Smooth muscle cell (in vitro differentiated cells): ENCODE measurements around the gene KRTAP13-3. TPM values are rescaled to one million over a fixed set of nuclear protein-coding genes. Genes with fewer than 3 reads are reported as not detected.

Source experiments
- DNase-seq: peaks from one replicate; lab custom pipeline; 2025; ENCODE audit not compliant: unreplicated experiment; lab: John Stamatoyannopoulos, UW
- H2AFZ ChIP-seq: fragments of 200-600 bp; sonication (generic); 2 replicates; pipeline ENCODE4 v1.6.0; 2016; ENCODE audit warnings: antibody characterized with exemption, low read depth, mild to moderate bottlenecking
- H3F3A ChIP-seq: fragments of 200-600 bp; sonication (generic); 2 replicates; pipeline ENCODE4 v1.6.0; 2017; ENCODE audit warnings: antibody characterized with exemption, low read depth
- H3K27ac ChIP-seq: fragments of 200-600 bp; sonication (generic); 2 replicates; pipeline ENCODE4 v1.5.1; 2016; ENCODE audit warnings: low read depth, mild to moderate bottlenecking
- H3K27me3 ChIP-seq: fragments of 200-600 bp; sonication (generic); 2 replicates; pipeline ENCODE4 v1.6.1; 2016; ENCODE audit warnings: low read depth, mild to moderate bottlenecking
- H3K36me3 ChIP-seq: fragments of 200-600 bp; sonication (generic); 2 replicates; pipeline ENCODE4 v1.5.1; 2016; ENCODE audit warnings: low read depth
- H3K4me1 ChIP-seq: fragments of 200-600 bp; sonication (generic); 2 replicates; pipeline ENCODE4 v1.5.1; 2016; ENCODE audit warnings: low read depth
- H3K4me2 ChIP-seq: fragments of 200-600 bp; sonication (generic); 2 replicates; pipeline ENCODE4 v1.6.0; 2016; ENCODE audit warnings: mild to moderate bottlenecking
- H3K4me3 ChIP-seq: fragments of 200-600 bp; sonication (generic); 2 replicates; pipeline ENCODE4 v1.5.1; 2016; ENCODE audit warnings: mild to moderate bottlenecking
- H3K79me2 ChIP-seq: fragments of 200-600 bp; sonication (generic); 2 replicates; pipeline ENCODE4 v1.6.0; 2016; ENCODE audit warnings: low read depth, mild to moderate bottlenecking
- H3K9ac ChIP-seq: fragments of 200-600 bp; sonication (generic); 2 replicates; pipeline ENCODE4 v1.6.0; 2016; ENCODE audit warnings: low read depth
- H3K9me3 ChIP-seq: fragments of 200-600 bp; sonication (generic); replicated peaks from 2 replicates; pipeline ENCODE4 v1.5.1; 2016; ENCODE audit warnings: low read depth
- H4K20me1 ChIP-seq: fragments of 200-600 bp; sonication (generic); 2 replicates; pipeline ENCODE4 v1.6.0; 2016; ENCODE audit warnings: low read depth
- WGBS: methylation state at CpG from one replicate; pipeline ENCODE4 v1.1.7; 2016; ENCODE audit warnings: low lambda C conversion rate; 5-methylcytosine and 5-hydroxymethylcytosine counted together
- polyA plus RNA-seq: library from polyadenylated mRNA; unstranded; fragments of >200 nt; fragmentation: Nextera tagmentation; extraction: Ambion mirVana; gene quantifications from 2 replicates; pipeline ENCODE4 v1.2.1, GENCODE V29; 2016
- total RNA-seq: library from RNA; depleted of rRNA; stranded (reverse); fragments of >200 nt; gene quantifications from 2 replicates; pipeline ENCODE4 v1.2.3, GENCODE V29; 2014
- TF ChIP-seq, protein P1 (sequence below): fragments of 200-600 bp; sonication (generic); IDR thresholded peaks from 2 replicates; pipeline ENCODE4 v1.5.1; 2017; ENCODE audit warnings: borderline replicate concordance, mild to moderate bottlenecking, antibody characterized with exemption; ENCODE audit not compliant: insufficient read depth, poor library complexity, severe bottlenecking

KRTAP13-3 gene
- total and polyA plus RNA-seq, 2 experiments from 2014 or later = not detected

DNA sequence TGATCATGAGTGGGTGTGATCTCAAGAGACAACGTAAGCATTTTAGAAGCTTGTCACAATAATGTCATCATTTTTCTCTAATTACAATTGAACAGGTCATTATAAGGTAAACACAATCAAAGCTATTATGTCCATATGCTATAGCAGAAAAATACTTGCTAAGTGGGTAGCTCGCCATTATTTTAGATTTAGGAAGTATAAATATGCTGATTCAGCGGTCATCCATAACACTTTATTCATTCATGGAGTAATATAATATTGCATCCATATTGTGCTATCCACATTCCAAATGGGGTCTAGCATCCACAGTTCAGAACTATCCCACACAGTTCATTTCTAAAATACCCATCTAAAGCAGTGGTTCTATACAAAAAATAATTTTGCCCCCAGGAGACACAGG is 22.8 kb upstream of the KRTAP13-3 start:
- Histone ChIP-seq H3K36me3 (no peaks in the 10 kb centered on the region), H2AFZ (no peak overlapping the region), H3K9ac (no peak overlapping the region), H3K9me3 (no peaks in the 10 kb centered on the region), H3K4me2 (no peak overlapping the region), H3K27me3 (no peaks in the 10 kb centered on the region), H3K79me2 (no peaks in the 10 kb centered on the region), H3K4me3 (no peak overlapping the region), H3F3A (no peaks in the 10 kb centered on the region), H4K20me1 (no peaks in the 10 kb centered on the region), H3K4me1 (no peaks in the 10 kb centered on the region), H3K27ac (no peak overlapping the region)
- TF ChIP-seq, protein P1, sequence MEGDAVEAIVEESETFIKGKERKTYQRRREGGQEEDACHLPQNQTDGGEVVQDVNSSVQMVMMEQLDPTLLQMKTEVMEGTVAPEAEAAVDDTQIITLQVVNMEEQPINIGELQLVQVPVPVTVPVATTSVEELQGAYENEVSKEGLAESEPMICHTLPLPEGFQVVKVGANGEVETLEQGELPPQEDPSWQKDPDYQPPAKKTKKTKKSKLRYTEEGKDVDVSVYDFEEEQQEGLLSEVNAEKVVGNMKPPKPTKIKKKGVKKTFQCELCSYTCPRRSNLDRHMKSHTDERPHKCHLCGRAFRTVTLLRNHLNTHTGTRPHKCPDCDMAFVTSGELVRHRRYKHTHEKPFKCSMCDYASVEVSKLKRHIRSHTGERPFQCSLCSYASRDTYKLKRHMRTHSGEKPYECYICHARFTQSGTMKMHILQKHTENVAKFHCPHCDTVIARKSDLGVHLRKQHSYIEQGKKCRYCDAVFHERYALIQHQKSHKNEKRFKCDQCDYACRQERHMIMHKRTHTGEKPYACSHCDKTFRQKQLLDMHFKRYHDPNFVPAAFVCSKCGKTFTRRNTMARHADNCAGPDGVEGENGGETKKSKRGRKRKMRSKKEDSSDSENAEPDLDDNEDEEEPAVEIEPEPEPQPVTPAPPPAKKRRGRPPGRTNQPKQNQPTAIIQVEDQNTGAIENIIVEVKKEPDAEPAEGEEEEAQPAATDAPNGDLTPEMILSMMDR = no peak
- WGBS = 88% methylated on average over 3 of the region's 3 CpGs
- no peak for DNase-seq

DNA sequence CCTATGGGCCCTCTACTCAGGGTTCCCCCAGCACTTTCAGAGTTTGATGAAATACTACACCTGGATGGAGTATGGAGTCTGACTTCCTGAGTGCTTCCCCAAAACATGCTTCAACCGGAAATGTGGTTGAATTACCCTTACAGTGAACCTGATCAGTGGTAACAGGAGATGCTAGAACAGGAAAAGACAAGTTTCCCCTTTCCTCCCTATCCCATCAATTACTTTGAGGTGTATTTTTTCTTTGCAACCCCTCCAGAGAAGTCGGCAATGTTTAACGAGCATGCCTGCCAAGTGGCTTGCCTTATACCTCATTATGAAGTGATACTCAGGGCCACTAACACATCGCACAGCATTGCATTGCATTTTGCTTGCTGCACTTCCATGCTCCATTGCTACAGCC is 21.3 kb upstream of the KRTAP13-3 start:
- Histone ChIP-seq H3K27ac (no peak overlapping the region), H3F3A (no peaks in the 10 kb centered on the region), H2AFZ (no peak overlapping the region), H3K4me1 (no peaks in the 10 kb centered on the region), H3K4me2 (no peak overlapping the region), H3K27me3 (no peaks in the 10 kb centered on the region), H3K4me3 (no peak overlapping the region), H3K79me2 (no peaks in the 10 kb centered on the region), H3K36me3 (no peaks in the 10 kb centered on the region), H3K9ac (no peak overlapping the region), H4K20me1 (no peaks in the 10 kb centered on the region), H3K9me3 (no peaks in the 10 kb centered on the region)
- 73% methylated on average over 4 of the region's 4 CpGs for WGBS
- DNase-seq = no peak
- TF ChIP-seq, protein P1 = no peak

DNA sequence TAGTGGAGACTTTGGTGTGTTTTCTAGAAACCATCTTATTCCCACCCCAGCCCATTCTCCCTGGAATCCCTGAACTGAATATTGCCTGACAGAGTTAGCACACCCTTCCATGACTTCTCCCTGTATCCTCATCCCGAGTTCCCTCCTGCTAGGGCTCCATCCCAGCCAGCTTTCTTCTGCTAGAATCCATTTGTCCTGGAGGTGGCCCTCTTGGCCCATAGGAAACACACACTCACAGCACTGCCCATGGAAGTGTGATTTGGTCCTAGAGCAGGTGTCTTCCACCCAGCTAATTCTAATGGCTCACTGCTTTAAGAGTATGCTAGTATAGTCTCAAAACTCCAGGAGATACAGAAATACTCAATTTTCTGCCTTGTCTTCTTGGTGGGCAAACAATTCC is 18.5 kb upstream of the KRTAP13-3 start:
- Histone ChIP-seq H3K79me2 (no peaks in the 10 kb centered on the region), H3K27ac (no peak overlapping the region), H3K4me2 (no peak overlapping the region), H3K4me3 (no peak overlapping the region), H3K9me3 (no peaks in the 10 kb centered on the region), H3K36me3 (no peaks in the 10 kb centered on the region), H4K20me1 (no peaks in the 10 kb centered on the region), H3K4me1 (no peaks in the 10 kb centered on the region), H3F3A (no peaks in the 10 kb centered on the region), H3K27me3 (no peaks in the 10 kb centered on the region), H2AFZ (no peak overlapping the region), H3K9ac (no peak overlapping the region)
- 57% methylated on average over 1 of the region's 1 CpG for WGBS
- TF ChIP-seq, protein P1 = no peak
- DNase-seq = no peak

DNA sequence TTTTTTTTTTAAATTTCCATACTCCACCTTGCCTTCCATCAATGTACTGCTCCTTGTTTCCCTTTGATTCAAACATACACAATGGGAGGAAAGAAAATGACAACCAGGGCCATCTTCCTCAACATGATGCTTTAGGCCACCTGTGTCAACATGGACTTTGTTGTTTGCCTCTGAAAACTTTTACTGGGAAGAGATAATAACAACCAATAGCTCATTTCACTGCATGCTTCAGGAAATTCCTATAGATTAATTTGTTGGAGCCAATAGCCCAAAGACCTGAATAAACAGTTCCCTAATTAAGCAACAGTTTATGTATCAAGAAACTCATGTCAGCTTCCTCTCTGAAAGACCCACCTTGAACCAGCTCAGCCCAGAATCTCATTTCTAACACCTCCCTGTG is 17.5 kb upstream of the KRTAP13-3 start:
- no peak overlapping the region for H3K9ac ChIP-seq
- TF ChIP-seq, protein P1 = no peak

More for the DNA sequence above, 17.5 kb upstream of the KRTAP13-3 start:
- H3K4me1 ChIP-seq = no peaks in the 10 kb centered on the region
- DNase-seq = no peak
- no peaks in the 10 kb centered on the region for H4K20me1 ChIP-seq
- no peaks in the 10 kb centered on the region for H3K27me3 ChIP-seq
- H3K27ac ChIP-seq = no peak overlapping the region
- H3K4me3 ChIP-seq = no peak overlapping the region
- no peak overlapping the region for H2AFZ ChIP-seq
- no peak overlapping the region for H3K4me2 ChIP-seq
- H3K79me2 ChIP-seq = no peaks in the 10 kb centered on the region
- H3F3A ChIP-seq = no peaks in the 10 kb centered on the region
- H3K36me3 ChIP-seq = no peaks in the 10 kb centered on the region
- no peaks in the 10 kb centered on the region for H3K9me3 ChIP-seq
